GM23248 (cell line): ENCODE results near the gene TMUB1.

ENCODE experiments used
- EZH2 ChIP-seq: fragments of 200-600 bp; sonication (generic); IDR thresholded peaks from 2 replicates; pipeline ENCODE4 v1.6.1; 2018; ENCODE audit warnings: antibody characterized with exemption, mild to moderate bottlenecking; ENCODE audit not compliant: insufficient read depth, poor library complexity, severe bottlenecking
- EZH2phosphoT487 ChIP-seq: fragments of 200-600 bp; sonication (generic); IDR thresholded peaks from 2 replicates; pipeline ENCODE4 v1.6.1; 2018; ENCODE audit warnings: antibody characterized with exemption, moderate library complexity, mild to moderate bottlenecking, low read depth; ENCODE audit not compliant: insufficient read depth

- TF ChIP-seq EZH2phosphoT487: no peak
- no peak for TF ChIP-seq EZH2
Measured at GRCh38 chr7:151093748-151094147, 10.5 kb upstream of the TMUB1 start.
